Kidney (tissue), 14 donors: ENCODE measurements around the gene ODC1. TPM values are rescaled to one million over a fixed set of nuclear protein-coding genes. Genes with fewer than 3 reads are reported as not detected.

Experiments used
- DNase-seq, 5 donors: peaks; one replicate each; pipeline ENCODE4 v3.0.0-alpha.2; 2013 to 2020
- FAIRE-seq: peaks from 2 replicates; lab custom pipeline; 2012; peaks lifted over from hg19 to GRCh38; lab: Jason Lieb, UNC
- H3K27ac ChIP-seq, 2 donors: one replicate each; pipeline ENCODE4 v1.7.0; 2013; ENCODE audit warnings: low read depth in 2 of 2, low read length in 2 of 2, inconsistent platforms in 1 of 2
- H3K27me3 ChIP-seq: one replicate; pipeline ENCODE4 v1.7.1; 2013; ENCODE audit warnings: low read length, inconsistent platforms; ENCODE audit not compliant: control insufficient read depth, insufficient read depth
- H3K36me3 ChIP-seq, 3 donors: one replicate each; pipeline versions ENCODE4 v1.7.0 to v1.7.1; 2013; ENCODE audit warnings: low read length in 3 of 3, control low read depth in 1 of 3, inconsistent platforms in 1 of 3; ENCODE audit not compliant: insufficient read depth in 3 of 3, control insufficient read depth in 2 of 3
- H3K4me1 ChIP-seq, 3 donors: one replicate each; pipeline versions ENCODE4 v1.7.0 to v1.7.1; 2013; ENCODE audit warnings: low read length in 3 of 3, inconsistent platforms in 1 of 3, low read depth in 1 of 3; ENCODE audit not compliant: control insufficient read depth in 2 of 3, insufficient read depth in 2 of 3
- H3K4me3 ChIP-seq, 3 donors: one replicate each; pipeline versions ENCODE4 v1.7.0 to v1.8.1; 2013; ENCODE audit warnings: low read length in 3 of 3, control low read depth in 1 of 3, inconsistent platforms in 1 of 3
- H3K9ac ChIP-seq, 3 donors: one replicate each; pipeline versions ENCODE4 v1.7.0 to v1.7.1; 2013; ENCODE audit warnings: low read length in 3 of 3, control low read depth in 1 of 3, inconsistent platforms in 1 of 3
- H3K9me3 ChIP-seq, 3 donors: one replicate each; pipeline versions ENCODE4 v1.7.0 to v1.7.1; 2013; ENCODE audit warnings: low read length in 3 of 3, control low read depth in 1 of 3, inconsistent platforms in 1 of 3; ENCODE audit not compliant: control insufficient read depth in 2 of 3, insufficient read depth in 1 of 3
- CTCF ChIP-seq: IDR thresholded peaks from 3 replicates; pipeline ENCODE4 v1.5.1; 2012; ENCODE audit warnings: mild to moderate bottlenecking, moderate library complexity, borderline replicate concordance; ENCODE audit not compliant: insufficient read depth; ENCODE audit errors: extremely low read depth
- intact Hi-C: fragments of 100-400 bp; cut with DNase I; formaldehyde crosslinking; loops from one replicate; pipeline ENCODE4 v1.11.1; 2022
- polyA plus RNA-seq: library from polyadenylated mRNA; stranded (reverse); fragments of 350-450 nt; fragmentation: Illumina TruSeq; extraction: RNeasy Lipid Tissue Mini Kit (QIAGEN cat#74804); gene quantifications from one replicate; pipeline ENCODE4 v1.2.3, GENCODE V29; 2014; ENCODE audit warnings: low read depth, low replicate concordance; ENCODE audit not compliant: insufficient read depth
- total RNA-seq: library from RNA; stranded (reverse); fragmentation: NEBNext Ultra II Directional; extraction: Animal tissue kit (Norgen Biotek cat#: 25700); gene quantifications from one replicate; pipeline ENCODE4 v1.2.1, GENCODE V29; 2021
- donor health status: control.
- donor health status: control.
- donor health status: control.
- donor health status: control.
- donor health status: control.
- donor health status: DM: yes; HTN: yes; CAD: no.
- donor health status: Normal renal cell carcinoma (clear cell type).

Gene ODC1
- total and polyA plus RNA-seq, 2 donors from 2014 or later: 94.4 to 97.5 TPM

GRCh38 chr2:10435820-10436204, 12.3 kb downstream of the ODC1 start:
- Histone ChIP-seq H3K9me3 (no peaks in the 10 kb centered on the region), H3K27ac (no peak overlapping the region), H3K4me3 (no peak overlapping the region), H3K27me3 (no peaks in the 10 kb centered on the region), H3K36me3 (peaks cover 5 to 20% (median 9%) of the 10 kb centered on the region in 3 donors), H3K9ac (no peak overlapping the region), H3K4me1 (peaks cover 0 to 8% (median 2%) of the 10 kb centered on the region in 3 donors)
- DNase-seq (no peak), FAIRE-seq (no peak)
- no peak for TF ChIP-seq CTCF
- intact Hi-C loops: loop anchor here (10.0 kb wide), 1 partner anchor 361 kb away; no protein-coding TSS in a partner anchor

- FAIRE-seq (no peak), DNase-seq (peak; percentile 86 to 90 (median 89))
- intact Hi-C loops: loop anchor here (5.0 to 10.0 kb wide), 2 partner anchors 308 to 360 kb away; no protein-coding TSS in a partner anchor
- H3K4me3 ChIP-seq: no peak overlapping the region
- peaks cover 3 to 14% (median 5%) of the 10 kb centered on the region in 3 donors for H3K36me3 ChIP-seq
- H3K9me3 ChIP-seq: no peaks in the 10 kb centered on the region
- peaks cover 0 to 8% (median 2%) of the 10 kb centered on the region in 3 donors for H3K4me1 ChIP-seq
- no peaks in the 10 kb centered on the region for H3K27me3 ChIP-seq
- H3K9ac ChIP-seq: no peak overlapping the region
- H3K27ac ChIP-seq: no peak overlapping the region
- peak; percentile 95 for TF ChIP-seq CTCF
These were observed 13.0 kb downstream of the ODC1 start for GRCh38 chr2:10434886-10435819.

GRCh38 chr2:10433947-10434885, 13.9 kb downstream of the ODC1 start:
- no peak for TF ChIP-seq CTCF
- FAIRE-seq: no peak

More at GRCh38 chr2:10433947-10434885, 13.9 kb downstream of the ODC1 start:
- Histone ChIP-seq H3K9ac (no peak overlapping the region), H3K27ac (no peak overlapping the region), H3K36me3 (peaks cover 0 to 4% (median 0%) of the 10 kb centered on the region in 3 donors), H3K9me3 (no peaks in the 10 kb centered on the region), H3K27me3 (no peaks in the 10 kb centered on the region), H3K4me1 (peaks cover 0 to 8% (median 2%) of the 10 kb centered on the region in 3 donors), H3K4me3 (no peak overlapping the region)
- peak in 1 of 5 donors; percentile 74 for DNase-seq
- intact Hi-C loops: loop anchor here (5.0 to 10.0 kb wide), 2 partner anchors 307 to 359 kb away; no protein-coding TSS in a partner anchor
